Endothelial cell of umbilical vein (primary cell): ENCODE results near the gene GPR146. TPM values are rescaled to one million over a fixed set of nuclear protein-coding genes. Genes with fewer than 3 reads are reported as not detected.

Source experiments
- BruUV-seq: library from RNA; stranded (reverse); fragments of 400-500 nt; replicated peaks from 2 replicates; lab custom pipeline; 2021; lab: Mats Ljungman, UMichigan
- CTCF ChIA-PET: fragments of 300-600, 350-600 bp; sonication (Branson Sonifier 250); formaldehyde crosslinking; loops from one replicate; lab custom pipeline; 2021; ENCODE audit warnings: antibody characterized with exemption, inconsistent platforms; lab: Charles Lee
- POLR2A ChIA-PET: fragments of 300-600, 350-600 bp; sonication (Branson Sonifier 250); formaldehyde crosslinking; loops from one replicate; lab custom pipeline; 2021; ENCODE audit warnings: antibody characterized with exemption, inconsistent platforms; lab: Charles Lee
- DNase-seq: peaks from one replicate; pipeline ENCODE4 v3.0.0-alpha.2; 2011; ENCODE audit warnings: low read depth, low spot score
- FAIRE-seq: peaks from 2 replicates; lab custom pipeline; 2011; peaks lifted over from hg19 to GRCh38; lab: Jason Lieb, UNC
- H2AFZ ChIP-seq: 2 replicates; pipeline ENCODE4 v1.6.0; 2012; ENCODE audit warnings: low read depth, low read length, control low read depth, inconsistent platforms
- H3K27ac ChIP-seq: 2 replicates; pipeline ENCODE4 v1.5.1; 2011; ENCODE audit warnings: low read depth, mild to moderate bottlenecking, control low read depth, low read length, moderate library complexity; ENCODE audit not compliant: insufficient read depth
- H3K27me3 ChIP-seq, 2 experiments: 2 replicates each; pipeline versions ENCODE4 v1.6.0 to v1.6.1; 2011; ENCODE audit warnings: low read length in 2 of 2, mixed read lengths in 1 of 2; ENCODE audit not compliant: control insufficient read depth in 2 of 2, insufficient read depth in 2 of 2
- H3K36me3 ChIP-seq, 2 experiments: 2 replicates in 1 of 2; 3 replicates in 1 of 2; pipeline ENCODE4 v1.5.1; 2011; ENCODE audit warnings: low read length in 2 of 2, mild to moderate bottlenecking in 1 of 2, moderate library complexity in 1 of 2; ENCODE audit not compliant: control insufficient read depth in 2 of 2, insufficient read depth in 2 of 2; ENCODE audit errors: extremely low read depth in 1 of 2
- H3K4me1 ChIP-seq: 3 replicates; pipeline ENCODE4 v1.5.1; 2011; ENCODE audit warnings: mild to moderate bottlenecking, low read length; ENCODE audit not compliant: control insufficient read depth, insufficient read depth; ENCODE audit errors: extremely low read depth
- H3K4me2 ChIP-seq: 2 replicates; pipeline ENCODE4 v1.6.1; 2011; ENCODE audit warnings: low read length, control low read depth, mixed read lengths; ENCODE audit not compliant: insufficient read depth
- H3K4me3 ChIP-seq, 3 experiments: fragments of 200-600 bp in 1 of 3; sonication (generic), shearing (Covaris generic) in 1 of 3; replicated peaks in 1 of 3; 2 replicates each; pipeline ENCODE4 v1.5.1; 2011 to 2016; ENCODE audit warnings: control low read depth in 3 of 3, low read length in 3 of 3, mild to moderate bottlenecking in 2 of 3, inconsistent platforms in 1 of 3, low read depth in 1 of 3, moderate library complexity in 1 of 3; ENCODE audit not compliant: insufficient read depth in 1 of 3
- H3K79me2 ChIP-seq: 2 replicates; pipeline ENCODE4 v1.6.0; 2012; ENCODE audit warnings: low read length, inconsistent platforms; ENCODE audit not compliant: control insufficient read depth, insufficient read depth
- H3K9ac ChIP-seq: replicated peaks from 2 replicates; pipeline ENCODE3; 2011; ENCODE audit warnings: low read length, control low read depth; ENCODE audit not compliant: insufficient read depth; ENCODE audit errors: extremely low read depth
- H3K9me1 ChIP-seq: replicated peaks from 3 replicates; pipeline ENCODE4 v1.6.0; 2011; ENCODE audit warnings: mild to moderate bottlenecking, low read length; ENCODE audit not compliant: control insufficient read depth, insufficient read depth; ENCODE audit errors: extremely low read depth
- H3K9me3 ChIP-seq: replicated peaks from 2 replicates; pipeline ENCODE4 v1.5.1; 2012; ENCODE audit warnings: low read length, inconsistent platforms; ENCODE audit not compliant: control insufficient read depth, insufficient read depth
- H4K20me1 ChIP-seq: replicated peaks from 2 replicates; pipeline ENCODE3; 2011; ENCODE audit warnings: mild to moderate bottlenecking, low read length; ENCODE audit not compliant: control insufficient read depth, insufficient read depth; ENCODE audit errors: extremely low read depth
- CTCF ChIP-seq, 2 donors: IDR thresholded peaks; 1 replicate in 1 of 2; 2 replicates in 1 of 2; pipeline ENCODE4 v1.5.1; 2011; ENCODE audit warnings: low read length in 2 of 2, mild to moderate bottlenecking in 2 of 2, moderate library complexity in 2 of 2, control low read depth in 1 of 2, inconsistent platforms in 1 of 2, low read depth in 1 of 2; ENCODE audit not compliant: insufficient read depth in 1 of 2; ENCODE audit errors: extremely low read depth in 1 of 2
- POLR2AphosphoS5 ChIP-seq: IDR thresholded peaks from 2 replicates; pipeline ENCODE4 v1.6.1; 2012; ENCODE audit warnings: low read depth, mild to moderate bottlenecking, control low read depth, low read length, moderate library complexity; ENCODE audit not compliant: insufficient read depth
- dilution Hi-C: fragments of 300-500 bp; cut with MboI; formaldehyde crosslinking; loops from one replicate; pipeline ENCODE4 v1.15.0; 2019; ENCODE audit warnings: low sequenced_read_pairs; ENCODE audit not compliant: extremely low pct_ligation_motif_present
- intact Hi-C: fragments of 100-400 bp; cut with micrococcal nuclease; formaldehyde crosslinking; loops from one replicate; pipeline ENCODE4 v1.10.0; 2022
- polyA plus RNA-seq, 4 experiments: library from polyadenylated mRNA; depleted of rRNA in 3 of 4; stranded (reverse) in 3 of 4; unstranded in 1 of 4; fragments of >200 nt; gene quantifications; 2 replicates each; pipeline versions ENCODE4 v1.2.1 to v1.2.3, GENCODE V29; 2011 to 2012; ENCODE audit warnings: missing spikeins in 1 of 4
- total RNA-seq: library from RNA; stranded (reverse); gene quantifications from 2 replicates; pipeline ENCODE4 v1.2.3, GENCODE V29; 2021

GPR146 gene
- total and polyA plus RNA-seq, 2 donors (not counting 3 experiments of a cell fraction or from before 2014, with no cell fraction given) = 18.5 to 44.8 TPM

- intact Hi-C loops = no loop called here
- no peak overlapping the region for H2AFZ ChIP-seq
- no peaks in the 10 kb centered on the region for H3K27me3 ChIP-seq
- POLR2A ChIA-PET = no interaction called here
- BruUV-seq = no TSS peak
- no peaks in the 10 kb centered on the region for H3K4me1 ChIP-seq
- H3K36me3 ChIP-seq = peaks cover 0 to 4% of the 10 kb centered on the region in 2 experiments
- no peak overlapping the region for H3K27ac ChIP-seq
- H3K9ac ChIP-seq = no peak overlapping the region
- CTCF ChIA-PET = interaction anchor here (1.4 to 10.0 kb wide), 2 partner anchors 69 to 178 kb away, joined by 4 to 459 read pairs; no protein-coding TSS in a partner anchor
- no peaks in the 10 kb centered on the region for H3K79me2 ChIP-seq
- TF ChIP-seq CTCF (IDR thresholded peaks at IDR 0.05; ENCODE audit: extremely low read depth in 1 of 2, insufficient read depth in 1 of 2, low read depth in 1 of 2, low read length in 2 of 2) (peak in 1 of 2 donors; percentile 9), POLR2AphosphoS5 (no peak)
- no peak overlapping the region for H3K4me2 ChIP-seq
- FAIRE-seq = no peak
- DNase-seq = no peak
- no peaks in the 10 kb centered on the region for H4K20me1 ChIP-seq
- H3K9me1 ChIP-seq = no peaks in the 10 kb centered on the region
- no peaks in the 10 kb centered on the region for H3K9me3 ChIP-seq
- dilution Hi-C loops = no loop called here
- H3K4me3 ChIP-seq = no peak overlapping the region
Measured at GRCh38 chr7:997404-998395, 46.6 kb upstream of the GPR146 start.
